ENCODE results near the gene LSM2.

The LSM2 gene

DNA sequence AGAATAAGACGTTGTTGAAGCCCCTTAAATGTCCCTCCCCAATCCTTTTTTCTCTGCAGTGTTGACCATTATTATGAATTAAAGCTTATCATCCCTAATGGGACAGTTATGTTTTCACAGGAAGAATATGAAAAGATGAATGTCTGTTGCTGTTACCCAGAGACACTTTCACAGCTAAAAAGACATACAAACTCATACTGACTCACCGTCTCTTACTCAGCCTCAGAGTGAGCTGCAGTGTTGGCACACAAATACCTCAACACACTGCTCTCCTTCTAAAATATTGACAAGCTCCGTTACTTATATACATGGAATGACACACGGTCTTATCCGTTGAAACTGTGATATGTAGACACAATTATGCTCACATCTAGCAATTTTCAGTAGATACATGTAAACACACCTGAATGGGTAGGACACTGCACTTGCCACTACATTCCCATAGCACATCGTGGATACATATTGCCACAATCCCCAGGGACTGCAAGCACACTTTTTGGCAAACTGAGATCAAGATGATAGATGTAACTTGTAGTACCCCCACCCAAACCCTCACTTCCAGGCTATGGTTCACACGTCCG lies 53.9 kb downstream of the LSM2 start:
- no peak for DNase-seq (ENCODE audit: low read depth in 1 of 2, low spot score in 1 of 2)

DNA sequence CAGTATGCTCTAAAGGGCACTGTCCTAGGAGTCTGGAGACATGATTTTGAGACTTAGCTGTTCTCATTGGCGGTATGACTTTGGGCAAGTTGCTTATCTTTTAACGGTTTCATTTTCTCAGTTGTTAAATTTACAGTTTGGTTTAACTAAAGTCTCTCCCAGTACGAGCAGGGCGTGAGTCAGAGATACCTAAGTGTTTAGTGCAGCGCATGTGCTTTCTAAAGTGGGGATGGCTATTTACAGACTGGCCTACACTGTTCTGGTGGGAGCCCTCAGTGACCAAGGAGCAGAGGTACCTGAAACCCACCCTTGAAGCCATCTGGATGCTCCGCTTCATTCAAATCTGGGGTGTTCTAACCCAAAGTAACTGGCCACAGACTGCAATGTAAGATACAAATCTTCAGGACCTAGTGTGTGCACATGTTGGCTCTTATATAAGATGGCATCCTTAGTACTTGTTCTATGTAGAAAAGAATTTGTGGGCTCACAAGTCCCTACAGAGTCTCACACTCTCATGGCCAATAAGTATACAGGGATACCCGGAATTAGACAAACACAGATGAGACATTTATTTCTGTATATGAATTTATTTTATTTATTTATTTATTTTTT lies 56.2 kb downstream of the LSM2 start:
- DNase-seq (ENCODE audit: low read depth in 1 of 2, low spot score in 1 of 2), result no peak

DNA sequence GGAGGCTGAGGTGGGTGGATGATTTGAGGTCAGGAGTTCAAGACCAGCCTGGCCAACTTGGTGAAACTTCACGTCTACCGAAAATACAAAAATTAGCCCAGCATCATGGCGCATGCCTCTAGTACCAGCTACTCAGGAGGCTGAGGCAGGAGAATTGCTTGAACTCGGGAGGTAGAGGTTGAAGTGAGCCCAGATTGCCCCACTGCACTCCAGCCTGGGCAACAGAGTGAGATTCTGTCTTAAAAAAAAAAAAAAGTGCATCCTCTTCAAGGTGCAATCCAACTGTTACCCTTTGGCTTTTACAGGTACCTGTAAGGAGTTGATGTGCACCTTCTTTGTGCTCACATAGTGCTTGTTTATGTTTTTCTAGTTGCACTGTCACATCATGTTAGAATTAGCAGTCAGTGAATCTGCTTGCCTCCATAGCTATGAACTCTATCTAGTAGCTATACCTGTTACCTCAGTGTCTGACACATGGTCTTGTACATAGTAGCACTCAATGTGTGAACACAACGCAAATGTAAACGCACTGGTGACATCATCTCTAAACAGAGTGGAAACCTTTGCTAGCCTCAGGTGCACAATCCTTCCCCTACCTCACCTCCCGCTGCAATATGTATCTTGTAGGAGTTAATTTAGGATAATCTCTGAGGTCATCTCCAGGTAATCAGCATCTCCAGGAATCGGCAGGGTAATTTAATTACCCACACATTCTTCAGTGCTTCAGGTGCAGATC lies 57.3 kb downstream of the LSM2 start:
- DNase-seq (ENCODE audit: low read depth in 1 of 2, low spot score in 1 of 2), result no peak
